Stimulated activated effector memory CD8-positive, alpha-beta T cell treated with anti-CD3 and anti-CD28 coated beads, Interleukin-12 subunit alpha, Interleukin-12 subunit beta, amount 100 ng/mL, for 72 hours (primary cell): ENCODE measurements around the gene GBGT1.
A peak's percentile ranks its signal among the peaks of the same experiment; 100 is the strongest.
"Not testable (repeated sequence)": the region's sequence is repeated elsewhere in the genome, so short reads cannot be mapped to it uniquely, and the experiment has no call there.

Experiments used
- ATAC-seq: fragments of 150-1000 bp; cut with Tn5 transposase; 2 replicates; pipeline ENCODE4 v1.10.0; 2021
- DNase-seq, 2 donors: peaks; one replicate each; pipeline ENCODE4 v3.0.0; 2021 to 2022; ENCODE audit warnings: low spot score in 2 of 2
- H3K27ac Mint-ChIP-seq: one replicate; pipeline ENCODE4 v1.8.0; 2022; ENCODE audit warnings: mild to moderate bottlenecking, mixed read lengths
- H3K36me3 Mint-ChIP-seq: one replicate; pipeline ENCODE4 v1.8.0; 2022; ENCODE audit warnings: mild to moderate bottlenecking, mixed read lengths
- H3K4me1 Mint-ChIP-seq: one replicate; pipeline ENCODE4 v1.8.0; 2022; ENCODE audit warnings: mixed read lengths
- H3K4me3 Mint-ChIP-seq: one replicate; pipeline ENCODE4 v1.8.0; 2022; ENCODE audit warnings: mild to moderate bottlenecking, mixed read lengths
- H3K9me3 Mint-ChIP-seq: one replicate; pipeline ENCODE4 v1.8.0; 2022; ENCODE audit warnings: mixed read lengths

GBGT1 gene

GRCh38 chr9:133181561-133181960 lies 17.8 kb upstream of the GBGT1 start:
- H3K4me1 Mint-ChIP-seq = peaks cover 28% of the 10 kb centered on the region
- no peak for DNase-seq
- ATAC-seq = no peak
- H3K27ac Mint-ChIP-seq = no peak overlapping the region
- no peaks in the 10 kb centered on the region for H3K9me3 Mint-ChIP-seq
- no peak overlapping the region for H3K4me3 Mint-ChIP-seq
- no peaks in the 10 kb centered on the region for H3K36me3 Mint-ChIP-seq

- Mint-ChIP-seq H3K27ac (no peak overlapping the region), H3K36me3 (no peaks in the 10 kb centered on the region), H3K4me3 (no peak overlapping the region), H3K9me3 (no peaks in the 10 kb centered on the region), H3K4me1 (peaks cover 23% of the 10 kb centered on the region)
- ATAC-seq = no peak
- DNase-seq = no peak
Observed at GRCh38 chr9:133180953-133181352, 17.2 kb upstream of the GBGT1 start.

- no peaks in the 10 kb centered on the region for H3K9me3 Mint-ChIP-seq
- DNase-seq = no peak
- no peaks in the 10 kb centered on the region for H3K36me3 Mint-ChIP-seq
- ATAC-seq = no peak
- no peaks in the 10 kb centered on the region for H3K4me1 Mint-ChIP-seq
- H3K4me3 Mint-ChIP-seq = no peak overlapping the region
- no peak overlapping the region for H3K27ac Mint-ChIP-seq
Observed at GRCh38 chr9:133173056-133173455, 9.3 kb upstream of the GBGT1 start.

DNA sequence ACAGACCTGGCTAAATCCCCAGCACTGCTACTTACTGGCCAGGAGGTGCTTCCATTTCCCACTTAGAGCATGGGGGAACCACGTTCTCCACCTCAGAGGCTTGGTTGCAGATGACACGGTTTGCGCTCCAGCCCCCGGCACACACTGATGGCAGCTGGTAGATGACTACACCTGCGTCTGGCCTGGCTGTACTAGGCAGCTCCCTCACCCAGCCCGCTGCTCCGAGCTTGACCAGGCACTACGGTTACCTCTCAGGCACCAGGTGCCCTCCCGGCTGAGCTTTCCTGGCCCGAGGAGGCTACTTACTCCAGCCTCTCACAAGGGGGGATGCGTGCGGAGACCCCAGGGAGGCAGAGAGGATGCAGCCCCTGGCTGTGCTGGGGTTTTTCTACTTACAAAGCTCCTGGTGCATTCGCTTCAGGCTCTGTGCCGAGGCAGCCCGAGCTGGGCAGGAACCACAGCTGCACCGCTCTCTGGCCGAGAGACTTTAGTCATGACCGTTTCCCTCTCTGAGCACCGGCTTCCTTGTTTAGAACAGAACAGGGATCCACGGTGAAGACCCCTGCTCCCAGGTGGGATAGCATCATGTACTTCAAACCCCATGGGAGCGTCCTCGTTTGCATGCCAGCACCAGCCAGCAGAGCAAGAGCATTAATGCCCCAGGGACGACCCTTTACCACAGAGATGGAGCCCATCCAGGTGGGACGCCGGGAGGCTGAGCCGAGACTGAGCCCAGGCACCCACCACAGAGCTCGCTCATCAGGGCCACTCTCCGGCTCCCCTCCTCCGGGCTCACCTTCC lies 7.6 kb upstream of the GBGT1 start:
- no peaks in the 10 kb centered on the region for H3K9me3 Mint-ChIP-seq
- no peaks in the 10 kb centered on the region for H3K36me3 Mint-ChIP-seq
- H3K4me3 Mint-ChIP-seq = no peak overlapping the region
- ATAC-seq = peak; percentile 37
- no peak overlapping the region for H3K27ac Mint-ChIP-seq
- H3K4me1 Mint-ChIP-seq = no peaks in the 10 kb centered on the region
- no peak for DNase-seq

GRCh38 chr9:133170716-133171115 lies 7.0 kb upstream of the GBGT1 start:
- Mint-ChIP-seq H3K4me1 (no peaks in the 10 kb centered on the region), H3K36me3 (no peaks in the 10 kb centered on the region), H3K9me3 (no peaks in the 10 kb centered on the region), H3K4me3 (no peak overlapping the region), H3K27ac (no peak overlapping the region)
- DNase-seq (no peak), ATAC-seq (no peak)

GRCh38 chr9:133169687-133170086 lies 6.0 kb upstream of the GBGT1 start:
- not testable (repeated sequence) for ATAC-seq, H3K27ac Mint-ChIP-seq, H3K9me3 Mint-ChIP-seq, H3K4me3 Mint-ChIP-seq, DNase-seq, H3K4me1 Mint-ChIP-seq, H3K36me3 Mint-ChIP-seq

- Mint-ChIP-seq H3K9me3 (no peaks in the 10 kb centered on the region), H3K4me1 (no peaks in the 10 kb centered on the region), H3K36me3 (no peaks in the 10 kb centered on the region), H3K4me3 (no peak overlapping the region), H3K27ac (no peak overlapping the region)
- ATAC-seq (no peak), DNase-seq (no peak)
Observed at GRCh38 chr9:133169102-133169501, 5.4 kb upstream of the GBGT1 start.

GRCh38 chr9:133168432-133168831 lies 4.7 kb upstream of the GBGT1 start:
- Mint-ChIP-seq H3K4me1 (no peaks in the 10 kb centered on the region), H3K9me3 (no peaks in the 10 kb centered on the region), H3K27ac (no peak overlapping the region), H3K4me3 (no peak overlapping the region), H3K36me3 (no peaks in the 10 kb centered on the region)
- DNase-seq (no peak), ATAC-seq (no peak)

DNA sequence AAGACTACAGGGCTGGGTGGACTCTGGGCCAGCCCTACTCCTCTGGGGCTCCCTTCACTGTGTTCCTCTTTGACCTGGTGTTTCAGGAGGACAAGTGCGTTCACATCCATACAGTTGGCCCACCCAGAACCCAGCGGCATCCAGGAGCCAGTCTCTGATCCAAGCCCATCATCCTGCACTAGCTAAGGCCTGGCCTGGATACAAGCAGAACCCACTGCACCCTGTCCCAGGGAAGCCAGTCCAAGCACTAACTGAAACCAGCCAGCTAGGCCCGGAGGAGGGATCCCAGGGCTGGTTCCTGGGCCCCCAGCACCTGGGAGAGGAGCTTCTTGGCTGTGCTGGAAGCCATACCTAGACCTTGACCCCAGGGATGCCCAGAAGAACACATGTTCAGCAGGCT lies 4.1 kb upstream of the GBGT1 start:
- no peaks in the 10 kb centered on the region for H3K4me1 Mint-ChIP-seq
- ATAC-seq (no peak), DNase-seq (no peak)
- H3K27ac Mint-ChIP-seq = no peak overlapping the region
- no peaks in the 10 kb centered on the region for H3K36me3 Mint-ChIP-seq
- H3K9me3 Mint-ChIP-seq = no peaks in the 10 kb centered on the region
- no peak overlapping the region for H3K4me3 Mint-ChIP-seq

DNA sequence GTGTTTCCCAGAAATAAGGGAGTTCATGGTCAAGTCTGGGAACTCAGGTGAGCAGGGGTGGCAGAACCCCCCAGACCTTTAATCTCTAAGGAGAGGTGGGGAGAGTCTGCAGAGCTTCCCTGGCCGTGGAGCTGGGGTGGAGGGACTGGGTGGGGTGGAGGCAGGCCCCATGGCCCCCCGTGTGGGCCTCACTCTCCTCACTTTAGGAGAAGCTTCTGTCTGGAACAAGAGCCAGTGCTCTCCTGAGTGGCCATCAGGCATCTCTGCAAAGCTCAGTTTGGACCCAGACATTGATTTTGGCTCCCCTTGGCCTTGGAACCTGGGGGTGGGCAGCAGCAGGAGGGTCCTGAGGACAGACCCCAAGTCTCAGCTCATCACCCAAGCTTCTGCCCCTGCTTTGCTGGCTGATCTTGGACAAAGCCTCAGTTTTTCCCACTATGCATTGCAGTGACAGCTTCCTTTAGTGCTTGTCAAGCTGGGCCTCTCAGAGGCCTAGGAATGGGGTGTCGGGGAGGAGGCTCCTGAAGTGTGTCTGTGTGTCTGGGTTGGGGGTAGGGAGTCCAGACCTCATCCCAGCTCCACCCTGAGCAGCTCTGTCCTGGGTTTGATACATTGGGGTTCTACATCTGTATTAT lies 3.5 kb upstream of the GBGT1 start:
- ATAC-seq = no peak
- Mint-ChIP-seq H3K4me1 (no peaks in the 10 kb centered on the region), H3K4me3 (no peak overlapping the region), H3K36me3 (no peaks in the 10 kb centered on the region), H3K27ac (no peak overlapping the region), H3K9me3 (no peaks in the 10 kb centered on the region)
- no peak for DNase-seq

DNA sequence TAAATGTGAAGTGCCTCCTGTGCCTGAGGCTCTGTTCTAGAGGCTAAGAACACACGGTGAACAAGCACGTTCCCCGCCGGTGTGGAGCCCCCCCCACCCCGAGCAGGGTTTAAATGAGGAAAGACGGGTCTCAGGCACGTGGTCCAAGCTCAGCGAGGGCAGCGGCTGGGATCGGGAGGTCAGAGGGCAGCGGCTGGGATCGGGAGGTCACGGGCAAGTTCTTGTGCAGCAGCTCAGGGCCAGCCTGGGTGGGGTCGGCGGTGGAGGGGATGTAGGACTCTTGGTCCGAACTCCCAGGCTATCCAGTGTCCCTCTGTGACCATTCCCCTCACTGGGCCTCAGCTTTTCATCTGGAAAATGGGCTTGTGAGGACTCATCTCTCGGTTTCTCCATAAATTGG lies 2.7 kb upstream of the GBGT1 start:
- Mint-ChIP-seq H3K4me3 (no peak overlapping the region), H3K27ac (no peak overlapping the region), H3K36me3 (peaks cover 5% of the 10 kb centered on the region), H3K4me1 (peaks cover 5% of the 10 kb centered on the region), H3K9me3 (no peaks in the 10 kb centered on the region)
- DNase-seq (no peak), ATAC-seq (no peak)

GRCh38 chr9:133165452-133165730 lies 1.7 kb upstream of the GBGT1 start:
- H3K9me3 Mint-ChIP-seq = no peaks in the 10 kb centered on the region
- DNase-seq (no peak), ATAC-seq (no peak)
- H3K27ac Mint-ChIP-seq = no peak overlapping the region
- peaks cover 6% of the 10 kb centered on the region for H3K36me3 Mint-ChIP-seq
- no peak overlapping the region for H3K4me3 Mint-ChIP-seq
- H3K4me1 Mint-ChIP-seq = peaks cover 11% of the 10 kb centered on the region

- H3K9me3 Mint-ChIP-seq = no peaks in the 10 kb centered on the region
- H3K36me3 Mint-ChIP-seq = peaks cover 6% of the 10 kb centered on the region
- DNase-seq (no peak), ATAC-seq (no peak)
- peaks cover 11% of the 10 kb centered on the region for H3K4me1 Mint-ChIP-seq
- peak overlapping the region; percentile 73 for H3K4me3 Mint-ChIP-seq
- no peak overlapping the region for H3K27ac Mint-ChIP-seq
Observed at GRCh38 chr9:133164191-133164590, 477 bp upstream of the GBGT1 start.

DNA sequence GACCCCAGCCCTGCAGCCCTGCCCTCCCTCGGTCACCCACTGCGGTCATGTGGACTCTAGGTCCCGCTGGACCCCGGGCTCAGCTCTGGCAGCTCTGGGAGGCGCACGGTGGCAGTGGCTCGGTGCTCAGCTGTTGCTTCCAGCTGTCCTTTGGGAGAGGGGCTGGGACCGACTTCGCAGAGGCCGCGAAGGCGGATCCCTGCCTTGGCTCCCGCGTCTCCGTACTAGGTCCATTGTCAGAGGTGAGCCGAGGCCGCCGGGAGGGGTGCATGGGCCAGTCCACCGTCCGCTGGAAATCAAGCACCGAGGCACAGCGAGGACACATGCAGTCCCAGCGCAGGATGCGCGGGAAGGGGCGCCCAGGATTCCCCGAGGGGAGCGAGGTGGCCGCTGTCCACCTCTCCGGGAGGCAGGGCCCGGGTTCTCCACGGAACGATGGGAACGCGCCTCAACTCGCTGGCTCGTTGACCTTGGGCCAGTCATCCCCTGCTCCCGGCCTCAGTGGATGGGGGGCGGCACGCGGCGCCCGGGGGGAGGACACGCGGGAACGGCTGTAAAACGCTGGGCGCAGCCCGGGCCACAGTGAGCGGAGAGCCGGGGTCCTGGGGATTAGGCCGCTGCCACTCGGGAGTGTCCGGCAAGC lies 732 bp downstream of the GBGT1 start:
- H3K4me1 Mint-ChIP-seq = peaks cover 11% of the 10 kb centered on the region

GRCh38 chr9:133161547-133161950 lies 2.2 kb downstream of the GBGT1 start:
- peaks cover 11% of the 10 kb centered on the region for H3K4me1 Mint-ChIP-seq
- no peak for ATAC-seq
- peak overlapping the region; percentile 35 for H3K4me3 Mint-ChIP-seq
- no peak for DNase-seq
- H3K27ac Mint-ChIP-seq = no peak overlapping the region
- no peaks in the 10 kb centered on the region for H3K9me3 Mint-ChIP-seq
- H3K36me3 Mint-ChIP-seq = peaks cover 6% of the 10 kb centered on the region

More for the DNA sequence above, 732 bp downstream of the GBGT1 start:
- peaks cover 6% of the 10 kb centered on the region for H3K36me3 Mint-ChIP-seq
- peak overlapping the region; percentile 73 for H3K4me3 Mint-ChIP-seq
- ATAC-seq = no peak
- no peaks in the 10 kb centered on the region for H3K9me3 Mint-ChIP-seq
- DNase-seq = peak in 1 of 2 donors; percentile 45
- H3K27ac Mint-ChIP-seq = no peak overlapping the region
